Lower lobe of right lung (tissue), 2 donors: ENCODE measurements around the gene ZBED4. TPM values are rescaled to one million over a fixed set of nuclear protein-coding genes. Genes with fewer than 3 reads are reported as not detected.

Source experiments
- ATAC-seq, 2 donors: fragments of 200-7000 bp; cut with Tn5 transposase; one replicate each; pipeline ENCODE4 v1.9.1; 2020 to 2022; ENCODE audit warnings: mild to moderate bottlenecking in 2 of 2, moderate library complexity in 2 of 2
- DNase-seq: peaks from one replicate; pipeline ENCODE4 v3.0.0-alpha.2; 2020
- H3K27ac ChIP-seq: fragments of 200-600 bp; one replicate; pipeline ENCODE4 v1.8.0; 2022
- H3K27me3 ChIP-seq: fragments of 200-600 bp; one replicate; pipeline ENCODE4 v1.8.0; 2022; ENCODE audit warnings: low read depth
- H3K36me3 ChIP-seq: fragments of 200-600 bp; one replicate; pipeline ENCODE4 v1.8.0; 2022; ENCODE audit warnings: mild to moderate bottlenecking
- H3K4me1 ChIP-seq: fragments of 200-600 bp; one replicate; pipeline ENCODE4 v1.8.0; 2022
- H3K4me3 ChIP-seq: fragments of 200-600 bp; one replicate; pipeline ENCODE4 v1.8.0; 2022; ENCODE audit warnings: mild to moderate bottlenecking
- H3K9me3 ChIP-seq: fragments of 200-600 bp; one replicate; pipeline ENCODE4 v1.8.0; 2022
- intact Hi-C: fragments of 100-400 bp; cut with DNase I; formaldehyde crosslinking; loops from one replicate; pipeline ENCODE4 v1.11.0; 2022
- total RNA-seq: library from RNA; stranded (reverse); fragmentation: NEBNext Ultra II Directional; extraction: Animal tissue kit (Norgen Biotek cat#: 25700); gene quantifications from one replicate; pipeline ENCODE4 v1.2.1, GENCODE V29; 2021
- TF ChIP-seq, protein P1 (sequence below): fragments of 200-600 bp; IDR thresholded peaks from one replicate; pipeline ENCODE4 v1.8.0; 2022; ENCODE audit warnings: antibody characterized with exemption, mild to moderate bottlenecking
- donor health status: DM: no; HTN: yes; CAD: no; lungs with severe emphysema.

Gene ZBED4
- total RNA-seq, 1 donor from 2014 or later, result 12.7 TPM

- Histone ChIP-seq H3K36me3 (peaks cover 73% of the 10 kb centered on the region), H3K9me3 (no peaks in the 10 kb centered on the region), H3K4me1 (no peaks in the 10 kb centered on the region), H3K4me3 (no peak overlapping the region), H3K27ac (no peak overlapping the region), H3K27me3 (no peaks in the 10 kb centered on the region)
- no peak for ATAC-seq
- DNase-seq, result peak; percentile 44
- intact Hi-C loops, result no loop called here
- TF ChIP-seq, protein P1, sequence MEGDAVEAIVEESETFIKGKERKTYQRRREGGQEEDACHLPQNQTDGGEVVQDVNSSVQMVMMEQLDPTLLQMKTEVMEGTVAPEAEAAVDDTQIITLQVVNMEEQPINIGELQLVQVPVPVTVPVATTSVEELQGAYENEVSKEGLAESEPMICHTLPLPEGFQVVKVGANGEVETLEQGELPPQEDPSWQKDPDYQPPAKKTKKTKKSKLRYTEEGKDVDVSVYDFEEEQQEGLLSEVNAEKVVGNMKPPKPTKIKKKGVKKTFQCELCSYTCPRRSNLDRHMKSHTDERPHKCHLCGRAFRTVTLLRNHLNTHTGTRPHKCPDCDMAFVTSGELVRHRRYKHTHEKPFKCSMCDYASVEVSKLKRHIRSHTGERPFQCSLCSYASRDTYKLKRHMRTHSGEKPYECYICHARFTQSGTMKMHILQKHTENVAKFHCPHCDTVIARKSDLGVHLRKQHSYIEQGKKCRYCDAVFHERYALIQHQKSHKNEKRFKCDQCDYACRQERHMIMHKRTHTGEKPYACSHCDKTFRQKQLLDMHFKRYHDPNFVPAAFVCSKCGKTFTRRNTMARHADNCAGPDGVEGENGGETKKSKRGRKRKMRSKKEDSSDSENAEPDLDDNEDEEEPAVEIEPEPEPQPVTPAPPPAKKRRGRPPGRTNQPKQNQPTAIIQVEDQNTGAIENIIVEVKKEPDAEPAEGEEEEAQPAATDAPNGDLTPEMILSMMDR, result no peak
Measured at GRCh38 chr22:49910229-49911155, 56.8 kb downstream of the ZBED4 start.

GRCh38 chr22:49911881-49912625 is 58.4 kb downstream of the ZBED4 start:
- Histone ChIP-seq H3K27ac (no peak overlapping the region), H3K9me3 (no peaks in the 10 kb centered on the region), H3K27me3 (no peaks in the 10 kb centered on the region), H3K4me3 (no peak overlapping the region), H3K36me3 (peaks cover 59% of the 10 kb centered on the region), H3K4me1 (peaks cover 5% of the 10 kb centered on the region)
- no peak for DNase-seq
- ATAC-seq, result no peak
- intact Hi-C loops, result no loop called here
- TF ChIP-seq, protein P1, result no peak

GRCh38 chr22:49913026-49913425 is 59.4 kb downstream of the ZBED4 start:
- Histone ChIP-seq H3K4me1 (peaks cover 12% of the 10 kb centered on the region), H3K4me3 (no peak overlapping the region), H3K27me3 (no peaks in the 10 kb centered on the region), H3K36me3 (peaks cover 49% of the 10 kb centered on the region), H3K9me3 (no peaks in the 10 kb centered on the region), H3K27ac (no peak overlapping the region)
- TF ChIP-seq, protein P1, result no peak
- DNase-seq (no peak), ATAC-seq (no peak)
- intact Hi-C loops, result no loop called here

GRCh38 chr22:49913446-49913845 is 59.8 kb downstream of the ZBED4 start:
- ATAC-seq (no peak), DNase-seq (peak; percentile 43)
- peaks cover 12% of the 10 kb centered on the region for H3K4me1 ChIP-seq
- no peaks in the 10 kb centered on the region for H3K9me3 ChIP-seq
- H3K27ac ChIP-seq, result no peak overlapping the region
- intact Hi-C loops, result no loop called here
- peaks cover 46% of the 10 kb centered on the region for H3K36me3 ChIP-seq
- TF ChIP-seq, protein P1, result no peak
- H3K27me3 ChIP-seq, result no peaks in the 10 kb centered on the region
- no peak overlapping the region for H3K4me3 ChIP-seq

DNA sequence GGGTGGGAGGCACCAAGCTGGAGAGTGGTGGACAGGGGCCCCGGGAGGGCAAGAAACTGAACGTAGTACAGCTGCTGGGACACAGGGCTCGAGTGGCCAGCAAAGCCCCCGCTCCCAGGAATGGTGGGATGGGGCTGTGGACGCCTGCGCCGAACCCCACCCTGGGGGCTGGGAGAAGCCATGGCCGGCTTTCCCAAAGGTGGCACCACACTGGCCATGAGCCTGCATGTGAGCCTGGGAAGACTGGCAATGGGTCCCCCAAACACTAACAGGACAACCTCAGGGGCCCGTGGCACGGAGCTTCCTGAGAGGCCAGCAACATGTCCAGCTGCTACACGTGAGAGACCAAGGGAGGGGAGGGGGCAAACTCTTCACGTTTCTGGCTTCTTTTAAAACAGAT is 60.6 kb downstream of the ZBED4 start:
- no peak overlapping the region for H3K27ac ChIP-seq
- no peaks in the 10 kb centered on the region for H3K27me3 ChIP-seq
- DNase-seq (peak; percentile 37), ATAC-seq (no peak)
- H3K4me3 ChIP-seq, result no peak overlapping the region
- H3K36me3 ChIP-seq, result peaks cover 38% of the 10 kb centered on the region
- intact Hi-C loops, result no loop called here
- H3K4me1 ChIP-seq, result peaks cover 17% of the 10 kb centered on the region
- no peaks in the 10 kb centered on the region for H3K9me3 ChIP-seq
- TF ChIP-seq, protein P1, result no peak
